Karpas-422 (cell line): Measurements from ENCODE around the gene SH3GL1. TPM values are rescaled to one million over a fixed set of nuclear protein-coding genes. Genes with fewer than 3 reads are reported as not detected.

Source experiments
- DNase-seq: peaks from one replicate; pipeline ENCODE4 v3.0.0-alpha.2; 2015
- H2AFZ ChIP-seq: fragments of 200-600 bp; sonication (generic); 2 replicates; pipeline ENCODE4 v1.6.1; 2014; ENCODE audit warnings: antibody characterized with exemption, low read length, mixed read lengths
- H3K27ac ChIP-seq: fragments of 200-600 bp; sonication (generic); 2 replicates; pipeline ENCODE4 v1.5.1; 2014; ENCODE audit warnings: mild to moderate bottlenecking, low read length, moderate library complexity
- H3K27me3 ChIP-seq: fragments of 200-600 bp; sonication (generic); 2 replicates; pipeline ENCODE4 v1.6.1; 2014; ENCODE audit warnings: low read length, mixed read lengths
- H3K36me3 ChIP-seq: fragments of 200-600 bp; sonication (generic); 2 replicates; pipeline ENCODE4 v1.6.1; 2014; ENCODE audit warnings: low read length, mixed read lengths; ENCODE audit not compliant: insufficient read depth
- H3K4me1 ChIP-seq: fragments of 200-600 bp; sonication (generic); 2 replicates; pipeline ENCODE4 v1.6.1; 2014; ENCODE audit warnings: mild to moderate bottlenecking, low read length, mixed read lengths
- H3K4me2 ChIP-seq: fragments of 200-600 bp; sonication (generic); 2 replicates; pipeline ENCODE4 v1.6.1; 2014; ENCODE audit warnings: low read length, low read depth, mild to moderate bottlenecking; ENCODE audit not compliant: poor library complexity, severe bottlenecking
- H3K4me3 ChIP-seq: fragments of 200-600 bp; sonication (generic); 2 replicates; pipeline ENCODE4 v1.5.1; 2014; ENCODE audit warnings: mild to moderate bottlenecking, antibody characterized with exemption, low read length, mixed read lengths
- H3K79me2 ChIP-seq: fragments of 200-600 bp; sonication (generic); 2 replicates; pipeline ENCODE4 v1.6.1; 2014; ENCODE audit warnings: mild to moderate bottlenecking, low read length, mixed read lengths
- H3K9ac ChIP-seq: fragments of 200-600 bp; sonication (generic); 2 replicates; pipeline ENCODE4 v1.6.0; 2014; ENCODE audit warnings: low read length
- H3K9me2 ChIP-seq: fragments of 200-600 bp; sonication (generic), shearing (Covaris generic); replicated peaks from 2 replicates; pipeline ENCODE4 v1.6.0; 2014; ENCODE audit warnings: mild to moderate bottlenecking, low read length, moderate library complexity; ENCODE audit not compliant: insufficient read depth
- H3K9me3 ChIP-seq: fragments of 300-700, 200-600 bp; sonication (generic); 2 replicates; pipeline ENCODE4 v1.6.1; 2014; ENCODE audit warnings: low read length, mixed read lengths
- H4K20me1 ChIP-seq: fragments of 200-600 bp; sonication (generic); 2 replicates; pipeline ENCODE4 v1.6.1; 2014; ENCODE audit warnings: mild to moderate bottlenecking, antibody characterized with exemption, low read length, low read depth; ENCODE audit not compliant: insufficient read depth
- total RNA-seq: library from RNA; depleted of rRNA; stranded (reverse); fragments of >200 nt; shearing (Covaris generic); gene quantifications from 2 replicates; pipeline ENCODE4 v1.2.3, GENCODE V29; 2014; ENCODE audit warnings: low replicate concordance

The SH3GL1 gene
- total RNA-seq, 1 experiment from 2014 or later, result 13.4 TPM

- Histone ChIP-seq H3K9ac (no peak overlapping the region), H2AFZ (no peak overlapping the region), H4K20me1 (peaks cover 12% of the 10 kb centered on the region), H3K4me2 (no peak overlapping the region), H3K79me2 (peaks cover 14% of the 10 kb centered on the region), H3K9me2 (no peaks in the 10 kb centered on the region), H3K27ac (no peak overlapping the region), H3K36me3 (peaks cover 34% of the 10 kb centered on the region; the same call in 1 of the 2 replicates), H3K4me1 (peaks cover 1% of the 10 kb centered on the region; the same call in 1 of the 2 replicates), H3K4me3 (no peak overlapping the region), H3K27me3 (no peaks in the 10 kb centered on the region), H3K9me3 (no peaks in the 10 kb centered on the region)
- DNase-seq, result no peak
Measured at GRCh38 chr19:4437103-4437502, 36.8 kb upstream of the SH3GL1 start.

- Histone ChIP-seq H2AFZ (no peak overlapping the region), H3K4me2 (no peak overlapping the region), H3K27me3 (no peaks in the 10 kb centered on the region), H3K27ac (no peak overlapping the region), H3K4me1 (peaks cover 10% of the 10 kb centered on the region), H3K9ac (no peak overlapping the region), H3K36me3 (peaks cover 39% of the 10 kb centered on the region; the same call in 1 of the 2 replicates), H3K9me3 (no peaks in the 10 kb centered on the region), H3K4me3 (no peak overlapping the region), H4K20me1 (peaks cover 14% of the 10 kb centered on the region; the same call in 1 of the 2 replicates), H3K9me2 (no peaks in the 10 kb centered on the region), H3K79me2 (peaks cover 14% of the 10 kb centered on the region)
- no peak for DNase-seq
Measured at GRCh38 chr19:4436231-4436630, 35.9 kb upstream of the SH3GL1 start.

GRCh38 chr19:4434391-4434790 lies 34.0 kb upstream of the SH3GL1 start:
- Histone ChIP-seq H3K4me3 (no peak overlapping the region), H3K9me2 (no peaks in the 10 kb centered on the region), H4K20me1 (peaks cover 17% of the 10 kb centered on the region; the same call in 1 of the 2 replicates), H3K79me2 (peaks cover 14% of the 10 kb centered on the region), H2AFZ (no peak overlapping the region), H3K9me3 (no peaks in the 10 kb centered on the region), H3K27ac (no peak overlapping the region), H3K4me2 (no peak overlapping the region), H3K9ac (no peak overlapping the region), H3K36me3 (peaks cover 40% of the 10 kb centered on the region; the same call in 1 of the 2 replicates), H3K27me3 (no peaks in the 10 kb centered on the region), H3K4me1 (peaks cover 15% of the 10 kb centered on the region)
- no peak for DNase-seq

- Histone ChIP-seq H3K36me3 (peaks cover 40% of the 10 kb centered on the region), H3K27me3 (no peaks in the 10 kb centered on the region), H3K27ac (no peak overlapping the region)
Measured at GRCh38 chr19:4432918-4433506, 32.7 kb upstream of the SH3GL1 start.

GRCh38 chr19:4431808-4432674 lies 31.7 kb upstream of the SH3GL1 start:
- peaks cover 39% of the 10 kb centered on the region for H3K36me3 ChIP-seq
- no peak overlapping the region for H3K4me2 ChIP-seq
- H3K4me1 ChIP-seq, result peaks cover 15% of the 10 kb centered on the region
- H3K27ac ChIP-seq, result no peak overlapping the region
- H2AFZ ChIP-seq, result no peak overlapping the region
- H3K4me3 ChIP-seq, result no peak overlapping the region
- no peaks in the 10 kb centered on the region for H3K9me3 ChIP-seq
- DNase-seq, result no peak
- H3K9ac ChIP-seq, result no peak overlapping the region
- H3K79me2 ChIP-seq, result peaks cover 8% of the 10 kb centered on the region
- H3K27me3 ChIP-seq, result no peaks in the 10 kb centered on the region
- H4K20me1 ChIP-seq, result peaks cover 13% of the 10 kb centered on the region; the same call in 1 of the 2 replicates
- H3K9me2 ChIP-seq, result no peaks in the 10 kb centered on the region

More at GRCh38 chr19:4432918-4433506, 32.7 kb upstream of the SH3GL1 start:
- Histone ChIP-seq H3K9ac (no peak overlapping the region), H3K4me3 (no peak overlapping the region), H3K4me2 (no peak overlapping the region), H3K9me2 (no peaks in the 10 kb centered on the region), H3K79me2 (peaks cover 10% of the 10 kb centered on the region), H3K4me1 (peaks cover 15% of the 10 kb centered on the region), H4K20me1 (peaks cover 14% of the 10 kb centered on the region; the same call in 1 of the 2 replicates), H2AFZ (no peak overlapping the region), H3K9me3 (no peaks in the 10 kb centered on the region)
- DNase-seq, result no peak

- Histone ChIP-seq H3K9ac (no peak overlapping the region), H3K27ac (no peak overlapping the region), H4K20me1 (peaks cover 13% of the 10 kb centered on the region; the same call in 1 of the 2 replicates), H3K9me3 (no peaks in the 10 kb centered on the region), H3K36me3 (peaks cover 39% of the 10 kb centered on the region), H3K4me2 (no peak overlapping the region), H3K9me2 (no peaks in the 10 kb centered on the region), H3K79me2 (peaks cover 6% of the 10 kb centered on the region), H3K4me1 (peaks cover 15% of the 10 kb centered on the region), H3K27me3 (no peaks in the 10 kb centered on the region), H2AFZ (no peak overlapping the region), H3K4me3 (no peak overlapping the region)
- no peak for DNase-seq
Measured at GRCh38 chr19:4431296-4431695, 30.9 kb upstream of the SH3GL1 start.

GRCh38 chr19:4430760-4431159 lies 30.4 kb upstream of the SH3GL1 start:
- Histone ChIP-seq H3K36me3 (peaks cover 41% of the 10 kb centered on the region), H3K27ac (no peak overlapping the region), H3K4me2 (no peak overlapping the region)

GRCh38 chr19:4429771-4430171 lies 29.4 kb upstream of the SH3GL1 start:
- Histone ChIP-seq H3K36me3 (peaks cover 48% of the 10 kb centered on the region), H3K9ac (no peak overlapping the region), H3K79me2 (peaks cover 6% of the 10 kb centered on the region), H4K20me1 (peaks cover 13% of the 10 kb centered on the region; the same call in 1 of the 2 replicates), H3K4me2 (no peak overlapping the region), H3K9me3 (no peaks in the 10 kb centered on the region), H3K9me2 (no peaks in the 10 kb centered on the region), H3K4me3 (no peak overlapping the region), H3K27me3 (no peaks in the 10 kb centered on the region), H3K27ac (no peak overlapping the region), H3K4me1 (peaks cover 15% of the 10 kb centered on the region), H2AFZ (no peak overlapping the region)
- DNase-seq, result no peak

More at GRCh38 chr19:4430760-4431159, 30.4 kb upstream of the SH3GL1 start:
- peaks cover 6% of the 10 kb centered on the region for H3K79me2 ChIP-seq
- no peaks in the 10 kb centered on the region for H3K9me3 ChIP-seq
- no peak overlapping the region for H2AFZ ChIP-seq
- no peak overlapping the region for H3K4me3 ChIP-seq
- no peaks in the 10 kb centered on the region for H3K27me3 ChIP-seq
- no peak for DNase-seq
- H3K9ac ChIP-seq, result no peak overlapping the region
- peaks cover 13% of the 10 kb centered on the region; the same call in 1 of the 2 replicates for H4K20me1 ChIP-seq
- H3K9me2 ChIP-seq, result no peaks in the 10 kb centered on the region
- peaks cover 15% of the 10 kb centered on the region for H3K4me1 ChIP-seq
